ENCODE results near the gene TBC1D17. TPM values are rescaled to one million over a fixed set of nuclear protein-coding genes. Genes with fewer than 3 reads are reported as not detected.
A peak's percentile ranks its signal among the peaks of the same experiment; 100 is the strongest.

The TBC1D17 gene
- total and polyA plus RNA-seq, 9 donors: 23.1 to 77.5 (median 49.8) TPM

- WGBS, 3 donors: 0 to 1% (median 0%) methylated on average over 27 to 65 of the region's 65 CpGs
- Histone ChIP-seq H3K27me3 (no peaks in the 10 kb centered on the region), H3K4me3 (peak within 1 kb of the TSS; percentile 59), H3K27ac (peak within 1 kb of the TSS; percentile 55 to 80), H3K36me3 (no peaks in the 10 kb centered on the region), H3K4me1 (ENCODE audit: insufficient read depth) (peaks cover 26% of the 10 kb centered on the region), H3K9me3 (no peaks in the 10 kb centered on the region)
- DNase-seq: peak; percentile 91 to 94 (median 92)
- TF ChIP-seq, protein P1, sequence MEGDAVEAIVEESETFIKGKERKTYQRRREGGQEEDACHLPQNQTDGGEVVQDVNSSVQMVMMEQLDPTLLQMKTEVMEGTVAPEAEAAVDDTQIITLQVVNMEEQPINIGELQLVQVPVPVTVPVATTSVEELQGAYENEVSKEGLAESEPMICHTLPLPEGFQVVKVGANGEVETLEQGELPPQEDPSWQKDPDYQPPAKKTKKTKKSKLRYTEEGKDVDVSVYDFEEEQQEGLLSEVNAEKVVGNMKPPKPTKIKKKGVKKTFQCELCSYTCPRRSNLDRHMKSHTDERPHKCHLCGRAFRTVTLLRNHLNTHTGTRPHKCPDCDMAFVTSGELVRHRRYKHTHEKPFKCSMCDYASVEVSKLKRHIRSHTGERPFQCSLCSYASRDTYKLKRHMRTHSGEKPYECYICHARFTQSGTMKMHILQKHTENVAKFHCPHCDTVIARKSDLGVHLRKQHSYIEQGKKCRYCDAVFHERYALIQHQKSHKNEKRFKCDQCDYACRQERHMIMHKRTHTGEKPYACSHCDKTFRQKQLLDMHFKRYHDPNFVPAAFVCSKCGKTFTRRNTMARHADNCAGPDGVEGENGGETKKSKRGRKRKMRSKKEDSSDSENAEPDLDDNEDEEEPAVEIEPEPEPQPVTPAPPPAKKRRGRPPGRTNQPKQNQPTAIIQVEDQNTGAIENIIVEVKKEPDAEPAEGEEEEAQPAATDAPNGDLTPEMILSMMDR (IDR thresholded peaks at IDR 0.05): peak in 1 of 3 donors; percentile 17
- TF ChIP-seq EP300 (IDR thresholded peaks at IDR 0.05) (no peak), POLR2A (IDR thresholded peaks at IDR 0.05) (peak; percentile 64)
- intact Hi-C loops (cut with DNase I): no loop called here
Measured at GRCh38 chr19:49866933-49867782, 10.3 kb upstream of the TBC1D17 start, which contains the start of gene PNKP. Gene PNKP, minus strand, starts transcription at chr19:49867576. Its CDS starts 372 bp downstream, at chr19:49867204.

- H3K27ac ChIP-seq: peak overlapping the region; percentile 75 to 80
- TF ChIP-seq POLR2A (IDR thresholded peaks at IDR 0.05): peak; percentile 44
- TF ChIP-seq, protein P1 (IDR thresholded peaks at IDR 0.05): no peak
- peak; percentile 74 for TF ChIP-seq EP300 (IDR thresholded peaks at IDR 0.05)
- no peaks in the 10 kb centered on the region for H3K9me3 ChIP-seq
- WGBS, 3 donors: 1 to 2% (median 1%) methylated on average over 13 to 15 of the region's 15 CpGs
- H3K4me3 ChIP-seq: peak overlapping the region; percentile 31
- DNase-seq: peak in 1 of 5 donors; percentile 95
- no peaks in the 10 kb centered on the region for H3K36me3 ChIP-seq
- no peaks in the 10 kb centered on the region for H3K27me3 ChIP-seq
- intact Hi-C loops (cut with DNase I): no loop called here
- peaks cover 24% of the 10 kb centered on the region for H3K4me1 ChIP-seq (ENCODE audit: insufficient read depth)
Measured at GRCh38 chr19:49869009-49869483, 8.5 kb upstream of the TBC1D17 start.

DNA sequence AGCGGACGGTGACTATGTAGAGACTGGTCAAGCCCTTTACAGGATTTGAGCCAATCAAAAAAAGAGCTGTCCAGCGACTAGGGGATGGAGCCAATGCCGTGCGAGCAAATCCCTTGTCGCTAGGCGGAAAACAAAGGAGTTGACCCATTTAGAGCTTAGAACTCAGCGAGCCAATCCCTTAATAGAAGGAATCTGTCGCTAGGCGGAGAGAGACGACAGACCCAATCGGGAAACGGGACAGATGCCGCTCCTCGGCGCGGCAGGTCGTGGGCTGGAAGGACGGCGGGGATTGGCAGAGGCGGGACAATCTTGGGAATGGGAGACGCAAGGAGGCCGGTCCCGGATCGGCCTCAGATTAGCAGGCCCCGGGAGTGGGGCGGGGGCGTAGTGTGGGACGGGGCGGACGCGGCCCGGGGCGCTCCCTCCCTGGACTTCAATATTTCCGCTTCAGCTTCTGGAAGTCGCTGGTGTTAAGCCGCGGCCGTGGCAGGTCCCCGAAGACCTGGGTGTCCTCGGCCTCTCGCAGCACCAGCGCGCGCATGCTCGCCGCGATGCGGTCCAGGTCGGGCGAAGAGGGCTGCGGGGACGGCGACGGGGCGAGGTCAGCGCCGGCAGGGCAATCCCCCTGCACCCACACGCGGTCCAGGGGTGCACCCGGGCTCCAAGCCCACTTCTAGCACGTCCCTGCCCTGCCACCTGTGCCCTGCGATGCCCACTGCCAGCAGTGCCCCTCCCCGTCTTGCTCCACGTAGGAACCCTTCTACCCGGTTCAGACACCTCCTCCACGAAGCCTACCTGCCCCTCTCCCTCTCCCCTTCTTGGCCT is 7.8 kb upstream of the TBC1D17 start:
- WGBS, 3 donors: 1 to 2% (median 1%) methylated on average over 45 to 67 of the region's 67 CpGs
- no peaks in the 10 kb centered on the region for H3K36me3 ChIP-seq
- TF ChIP-seq EP300 (IDR thresholded peaks at IDR 0.05): no peak
- peak; percentile 76 for TF ChIP-seq POLR2A (IDR thresholded peaks at IDR 0.05)
- TF ChIP-seq, protein P1 (IDR thresholded peaks at IDR 0.05): peak in 2 of 3 donors; percentile 63 to 67
- intact Hi-C loops (cut with DNase I): no loop called here
- H3K4me1 ChIP-seq (ENCODE audit: insufficient read depth): peaks cover 24% of the 10 kb centered on the region
- H3K27ac ChIP-seq: peak overlapping the region; percentile 72 to 80
- H3K27me3 ChIP-seq: no peaks in the 10 kb centered on the region
- H3K4me3 ChIP-seq: peak overlapping the region; percentile 47
- peak; percentile 95 to 97 (median 96) for DNase-seq
- H3K9me3 ChIP-seq: no peaks in the 10 kb centered on the region

GRCh38 chr19:49870309-49870901 is 7.1 kb upstream of the TBC1D17 start:
- Histone ChIP-seq H3K4me1 (ENCODE audit: insufficient read depth) (peaks cover 20% of the 10 kb centered on the region), H3K27me3 (no peaks in the 10 kb centered on the region), H3K36me3 (no peaks in the 10 kb centered on the region), H3K9me3 (no peaks in the 10 kb centered on the region), H3K4me3 (peak overlapping the region; percentile 47), H3K27ac (peak overlapping the region; percentile 72 to 80)
- peak in 4 of 5 donors; percentile 58 to 67 (median 60) for DNase-seq
- TF ChIP-seq, protein P1 (IDR thresholded peaks at IDR 0.05): no peak
- TF ChIP-seq EP300 (IDR thresholded peaks at IDR 0.05) (no peak), POLR2A (IDR thresholded peaks at IDR 0.05) (no peak)
- WGBS, 3 donors: 56 to 72% (median 60%) methylated on average over 15 of the region's 15 CpGs
- intact Hi-C loops (cut with DNase I): no loop called here
